Cardiac muscle cell (in vitro differentiated cells and primary cell): Measurements from ENCODE around the gene MMP23B. TPM values are rescaled to one million over a fixed set of nuclear protein-coding genes. Genes with fewer than 3 reads are reported as not detected.

Experiments used
- DNase-seq, 2 donors: peaks; one replicate each; pipeline versions ENCODE4 v3.0.0 to v3.0.0-alpha.2; 2010 to 2017; ENCODE audit warnings: low read depth in 1 of 2, low spot score in 1 of 2
- H3K27ac ChIP-seq: fragments of 200-600 bp; sonication (generic); 2 replicates; pipeline ENCODE4 v1.5.1; 2016
- H3K27me3 ChIP-seq: fragments of 200-600 bp; sonication (generic); 2 replicates; pipeline ENCODE4 v1.6.0; 2016; ENCODE audit warnings: control low read depth
- H3K36me3 ChIP-seq: fragments of 200-600 bp; sonication (generic); 2 replicates; pipeline ENCODE4 v1.5.1; 2016; ENCODE audit warnings: control low read depth
- H3K4me1 ChIP-seq: fragments of 200-600 bp; sonication (generic); 2 replicates; pipeline ENCODE4 v1.8.1; 2017; ENCODE audit warnings: low read depth, mild to moderate bottlenecking, mixed run types
- H3K4me3 ChIP-seq: fragments of 200-600 bp; sonication (generic); 2 replicates; pipeline ENCODE4 v1.5.1; 2016; ENCODE audit warnings: mild to moderate bottlenecking
- H3K9me3 ChIP-seq: fragments of 200-600 bp; sonication (generic); 2 replicates; pipeline ENCODE4 v1.5.1; 2017; ENCODE audit warnings: low read depth, mild to moderate bottlenecking, control low read depth
- polyA plus RNA-seq: library from polyadenylated mRNA; unstranded; fragments of >200 nt; fragmentation: Nextera tagmentation; extraction: Ambion mirVana; gene quantifications from 2 replicates; pipeline ENCODE4 v1.2.1, GENCODE V29; 2016
- total RNA-seq: library from RNA; depleted of rRNA; stranded (reverse); fragments of >200 nt; gene quantifications from 2 replicates; pipeline ENCODE4 v1.2.3, GENCODE V29; 2016
- TF ChIP-seq, protein P1 (sequence below): IDR thresholded peaks from 2 replicates; pipeline ENCODE4 v1.5.1; 2012; ENCODE audit warnings: low read depth, mild to moderate bottlenecking, low read length

Gene MMP23B
- total and polyA plus RNA-seq, 2 experiments from 2014 or later: 14.1 to 23.6 TPM

DNA sequence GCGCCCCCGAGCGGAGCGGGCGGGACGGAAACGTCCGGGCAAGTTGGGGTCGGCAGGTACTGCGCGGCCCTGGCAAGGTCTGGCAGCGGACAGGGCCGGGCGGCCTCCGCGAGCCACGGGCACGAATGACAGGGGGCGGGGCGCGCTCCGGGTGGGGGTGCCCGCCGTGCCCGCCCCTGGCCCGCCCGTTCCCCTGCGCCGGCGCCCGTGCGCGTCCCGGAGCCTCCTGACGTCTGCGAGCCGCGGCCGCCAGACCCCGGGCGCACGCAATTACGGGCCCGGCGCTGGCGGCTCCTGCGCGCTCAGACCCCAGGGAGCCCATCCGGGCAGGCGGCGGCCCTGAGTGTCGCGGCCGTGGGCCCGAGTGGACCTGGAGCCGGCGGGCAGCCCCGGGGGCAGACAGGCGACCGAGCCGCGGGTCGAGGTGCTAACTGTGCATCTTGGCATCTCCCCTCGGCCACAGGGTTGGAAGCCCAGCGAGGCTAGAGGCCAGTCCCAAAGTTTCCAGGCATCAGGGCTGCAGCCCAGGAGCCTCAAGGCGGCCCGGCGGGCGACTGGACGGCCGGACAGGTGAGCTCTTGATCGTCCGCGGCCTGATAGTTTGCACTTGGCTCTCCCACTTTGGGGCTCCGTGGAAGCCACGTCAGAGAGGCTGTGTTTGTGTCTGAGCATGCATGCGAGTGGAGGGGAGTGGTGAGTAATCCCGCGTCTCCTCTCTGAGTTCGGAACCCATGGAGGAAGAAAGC, 15.8 kb upstream of the MMP23B start:
- Histone ChIP-seq H3K4me1 (peaks cover 7% of the 10 kb centered on the region), H3K27me3 (no peaks in the 10 kb centered on the region), H3K36me3 (peaks cover 6% of the 10 kb centered on the region), H3K4me3 (peak overlapping the region; percentile 83), H3K9me3 (no peaks in the 10 kb centered on the region), H3K27ac (peak overlapping the region; percentile 98)
- TF ChIP-seq, protein P1, sequence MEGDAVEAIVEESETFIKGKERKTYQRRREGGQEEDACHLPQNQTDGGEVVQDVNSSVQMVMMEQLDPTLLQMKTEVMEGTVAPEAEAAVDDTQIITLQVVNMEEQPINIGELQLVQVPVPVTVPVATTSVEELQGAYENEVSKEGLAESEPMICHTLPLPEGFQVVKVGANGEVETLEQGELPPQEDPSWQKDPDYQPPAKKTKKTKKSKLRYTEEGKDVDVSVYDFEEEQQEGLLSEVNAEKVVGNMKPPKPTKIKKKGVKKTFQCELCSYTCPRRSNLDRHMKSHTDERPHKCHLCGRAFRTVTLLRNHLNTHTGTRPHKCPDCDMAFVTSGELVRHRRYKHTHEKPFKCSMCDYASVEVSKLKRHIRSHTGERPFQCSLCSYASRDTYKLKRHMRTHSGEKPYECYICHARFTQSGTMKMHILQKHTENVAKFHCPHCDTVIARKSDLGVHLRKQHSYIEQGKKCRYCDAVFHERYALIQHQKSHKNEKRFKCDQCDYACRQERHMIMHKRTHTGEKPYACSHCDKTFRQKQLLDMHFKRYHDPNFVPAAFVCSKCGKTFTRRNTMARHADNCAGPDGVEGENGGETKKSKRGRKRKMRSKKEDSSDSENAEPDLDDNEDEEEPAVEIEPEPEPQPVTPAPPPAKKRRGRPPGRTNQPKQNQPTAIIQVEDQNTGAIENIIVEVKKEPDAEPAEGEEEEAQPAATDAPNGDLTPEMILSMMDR: no peak
- DNase-seq: peak; percentile 50 to 60

DNA sequence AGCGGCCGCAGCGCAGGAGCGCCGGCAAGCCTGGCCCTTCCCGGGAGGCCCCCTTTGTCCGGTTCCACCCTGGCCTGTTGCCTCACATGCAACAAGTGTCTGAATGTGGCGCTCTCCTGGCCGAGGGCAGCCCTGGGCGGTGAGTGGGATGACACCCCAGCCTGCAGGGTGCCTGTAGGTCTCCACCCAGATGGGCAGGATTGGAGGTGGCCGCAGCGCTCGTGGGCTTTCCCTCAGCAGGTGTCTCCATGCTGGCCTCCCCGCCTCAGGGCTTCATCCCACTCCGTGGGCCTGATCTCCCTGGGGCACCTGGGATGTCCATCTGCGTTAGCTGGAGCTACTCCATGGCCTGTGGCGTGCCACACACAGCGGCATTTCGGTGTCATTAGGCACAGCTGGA, 15.1 kb upstream of the MMP23B start:
- H3K36me3 ChIP-seq: peaks cover 6% of the 10 kb centered on the region
- DNase-seq: no peak
- no peaks in the 10 kb centered on the region for H3K9me3 ChIP-seq
- H3K4me1 ChIP-seq: peaks cover 7% of the 10 kb centered on the region
- no peaks in the 10 kb centered on the region for H3K27me3 ChIP-seq
- peak overlapping the region; percentile 83 for H3K4me3 ChIP-seq
- TF ChIP-seq, protein P1: no peak
- no peak overlapping the region for H3K27ac ChIP-seq

DNA sequence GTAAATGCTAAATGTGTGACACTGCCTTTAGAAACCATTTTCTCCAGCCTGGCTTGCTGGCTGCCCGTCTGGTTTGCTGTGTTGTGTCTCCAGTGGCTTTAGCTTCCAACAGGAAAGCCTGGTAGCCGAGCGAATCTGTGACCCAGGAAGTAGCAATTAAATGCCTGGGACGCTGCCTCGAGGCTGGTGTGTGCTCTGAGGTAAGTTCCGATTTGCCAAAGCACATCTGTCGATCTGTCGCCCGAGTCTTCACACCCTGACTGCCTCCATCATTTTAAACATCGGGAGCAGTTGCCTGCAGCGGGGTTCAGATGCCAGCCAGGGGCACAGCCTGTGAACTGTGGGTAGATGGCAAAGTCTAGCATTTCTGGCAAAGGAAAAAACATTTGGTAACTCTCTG, 14.5 kb upstream of the MMP23B start:
- H3K9me3 ChIP-seq: no peaks in the 10 kb centered on the region
- TF ChIP-seq, protein P1: no peak
- H3K4me1 ChIP-seq: peaks cover 7% of the 10 kb centered on the region
- no peak overlapping the region for H3K27ac ChIP-seq
- peaks cover 6% of the 10 kb centered on the region for H3K36me3 ChIP-seq
- no peaks in the 10 kb centered on the region for H3K27me3 ChIP-seq
- no peak overlapping the region for H3K4me3 ChIP-seq
- no peak for DNase-seq

DNA sequence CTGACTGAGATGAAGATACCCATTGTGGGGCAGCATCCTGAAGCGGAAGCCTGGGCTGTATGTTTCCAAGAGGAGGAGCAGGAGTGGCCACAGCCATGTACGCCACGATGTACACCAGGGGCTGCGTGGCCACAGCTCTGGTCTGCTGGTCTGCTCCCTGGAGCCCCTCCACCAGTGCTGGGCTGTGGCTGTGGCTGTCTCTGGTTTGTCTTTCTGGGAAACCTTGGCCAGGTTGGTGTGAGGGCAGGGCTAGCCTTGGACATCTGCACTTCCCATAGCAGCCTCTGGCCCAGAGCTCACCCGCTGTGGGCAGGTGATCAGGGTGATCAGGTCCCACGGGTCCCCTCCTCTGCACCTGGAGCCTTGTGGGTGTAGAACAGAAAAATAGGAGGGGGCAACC, 14.0 kb upstream of the MMP23B start:
- H3K4me3 ChIP-seq: no peak overlapping the region
- peaks cover 7% of the 10 kb centered on the region for H3K4me1 ChIP-seq
- TF ChIP-seq, protein P1: no peak

DNA sequence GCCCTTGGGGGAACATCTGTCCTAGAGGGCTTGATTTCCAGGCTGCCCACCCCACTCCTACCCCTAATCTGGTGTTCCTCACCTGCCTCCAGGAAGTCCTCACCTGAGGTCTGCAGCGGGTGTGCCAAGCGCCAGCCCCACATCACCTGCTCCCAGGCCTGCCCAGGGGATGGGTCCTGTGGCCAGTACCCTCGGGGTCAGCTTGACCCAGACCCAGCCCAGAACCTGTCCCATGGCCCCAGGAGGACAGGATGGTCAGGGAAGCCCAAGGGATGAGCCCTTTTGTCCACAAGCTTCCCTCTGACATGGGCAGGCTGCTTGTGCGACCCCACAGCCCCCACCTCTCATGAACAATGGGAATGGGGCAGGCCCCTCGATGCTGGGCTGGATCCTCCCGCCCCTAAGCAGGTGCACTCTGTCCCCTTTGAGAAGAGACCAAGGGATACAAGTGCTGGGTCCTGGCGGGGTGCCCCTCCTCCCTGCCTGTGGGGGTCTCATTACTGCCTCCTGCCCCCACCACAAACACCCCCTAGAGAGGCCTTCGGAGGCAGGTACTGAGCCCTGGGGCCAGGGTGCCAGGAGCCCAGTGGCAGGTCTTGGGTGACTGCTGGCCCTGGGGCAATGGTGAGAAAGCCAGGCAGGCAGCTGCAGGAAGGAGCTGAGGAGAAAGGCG, 13.4 kb upstream of the MMP23B start:
- Histone ChIP-seq H3K27ac (no peak overlapping the region), H3K27me3 (no peaks in the 10 kb centered on the region), H3K36me3 (peaks cover 6% of the 10 kb centered on the region), H3K4me1 (peaks cover 7% of the 10 kb centered on the region), H3K4me3 (no peak overlapping the region), H3K9me3 (no peaks in the 10 kb centered on the region)
- TF ChIP-seq, protein P1: no peak
- DNase-seq: no peak

More for the DNA sequence above, 14.0 kb upstream of the MMP23B start:
- H3K27me3 ChIP-seq: no peaks in the 10 kb centered on the region
- DNase-seq: no peak
- peaks cover 6% of the 10 kb centered on the region for H3K36me3 ChIP-seq
- H3K27ac ChIP-seq: no peak overlapping the region
- H3K9me3 ChIP-seq: no peaks in the 10 kb centered on the region
